RWPE2 (cell line): ENCODE data around the gene YIPF7.

ENCODE experiments used
- ATAC-seq: fragments of 200-7000 bp; cut with Tn5 transposase; 3 replicates; pipeline ENCODE4 v1.9.1; 2021; ENCODE audit warnings: low read depth
- DNase-seq: peaks from one replicate; pipeline ENCODE4 v3.0.0-alpha.2; 2020; ENCODE audit warnings: low spot score
- H3K27ac ChIP-seq: fragments of 450-650 bp; 2 replicates; pipeline ENCODE4 v1.5.1; 2017; ENCODE audit warnings: mild to moderate bottlenecking; ENCODE audit not compliant: poor library complexity, severe bottlenecking
- H3K27me3 ChIP-seq: fragments of 250-450 bp; sonication (Bioruptor Pico); 2 replicates; pipeline ENCODE4 v1.5.1; 2021; ENCODE audit warnings: mild to moderate bottlenecking, moderate library complexity; ENCODE audit not compliant: insufficient read depth, poor library complexity, severe bottlenecking
- H3K36me3 ChIP-seq: fragments of 250-450 bp; sonication (Bioruptor Pico); 2 replicates; pipeline ENCODE4 v1.5.1; 2020; ENCODE audit warnings: low read depth, mild to moderate bottlenecking, moderate library complexity
- H3K4me1 ChIP-seq: fragments of 250-450 bp; sonication (Bioruptor Pico); 2 replicates; pipeline ENCODE4 v1.5.1; 2021; ENCODE audit warnings: mild to moderate bottlenecking, moderate library complexity; ENCODE audit not compliant: insufficient read depth, poor library complexity, severe bottlenecking
- H3K4me3 ChIP-seq: fragments of 250-450 bp; sonication (Bioruptor Pico); 2 replicates; pipeline ENCODE4 v1.5.1; 2021; ENCODE audit warnings: mild to moderate bottlenecking, moderate library complexity; ENCODE audit not compliant: severe bottlenecking
- H3K9me3 ChIP-seq: fragments of 250-450 bp; sonication (Bioruptor Pico); 2 replicates; pipeline ENCODE4 v1.5.1; 2021; ENCODE audit warnings: mild to moderate bottlenecking, moderate library complexity; ENCODE audit not compliant: severe bottlenecking
- TF ChIP-seq, protein P1 (sequence below): fragments of 450-650 bp; IDR thresholded peaks from one replicate; pipeline ENCODE4 v1.5.1; 2017; ENCODE audit warnings: mild to moderate bottlenecking, moderate library complexity; ENCODE audit not compliant: poor library complexity, severe bottlenecking

Gene YIPF7

GRCh38 chr4:44580231-44580630 lies 71.2 kb downstream of the YIPF7 start:
- H3K4me3 ChIP-seq = no peak overlapping the region
- no peaks in the 10 kb centered on the region for H3K27me3 ChIP-seq
- no peaks in the 10 kb centered on the region for H3K36me3 ChIP-seq
- DNase-seq = no peak
- no peaks in the 10 kb centered on the region for H3K9me3 ChIP-seq
- TF ChIP-seq, protein P1, sequence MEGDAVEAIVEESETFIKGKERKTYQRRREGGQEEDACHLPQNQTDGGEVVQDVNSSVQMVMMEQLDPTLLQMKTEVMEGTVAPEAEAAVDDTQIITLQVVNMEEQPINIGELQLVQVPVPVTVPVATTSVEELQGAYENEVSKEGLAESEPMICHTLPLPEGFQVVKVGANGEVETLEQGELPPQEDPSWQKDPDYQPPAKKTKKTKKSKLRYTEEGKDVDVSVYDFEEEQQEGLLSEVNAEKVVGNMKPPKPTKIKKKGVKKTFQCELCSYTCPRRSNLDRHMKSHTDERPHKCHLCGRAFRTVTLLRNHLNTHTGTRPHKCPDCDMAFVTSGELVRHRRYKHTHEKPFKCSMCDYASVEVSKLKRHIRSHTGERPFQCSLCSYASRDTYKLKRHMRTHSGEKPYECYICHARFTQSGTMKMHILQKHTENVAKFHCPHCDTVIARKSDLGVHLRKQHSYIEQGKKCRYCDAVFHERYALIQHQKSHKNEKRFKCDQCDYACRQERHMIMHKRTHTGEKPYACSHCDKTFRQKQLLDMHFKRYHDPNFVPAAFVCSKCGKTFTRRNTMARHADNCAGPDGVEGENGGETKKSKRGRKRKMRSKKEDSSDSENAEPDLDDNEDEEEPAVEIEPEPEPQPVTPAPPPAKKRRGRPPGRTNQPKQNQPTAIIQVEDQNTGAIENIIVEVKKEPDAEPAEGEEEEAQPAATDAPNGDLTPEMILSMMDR = no peak
- no peak overlapping the region for H3K27ac ChIP-seq
- ATAC-seq = no peak
- H3K4me1 ChIP-seq = no peaks in the 10 kb centered on the region

DNA sequence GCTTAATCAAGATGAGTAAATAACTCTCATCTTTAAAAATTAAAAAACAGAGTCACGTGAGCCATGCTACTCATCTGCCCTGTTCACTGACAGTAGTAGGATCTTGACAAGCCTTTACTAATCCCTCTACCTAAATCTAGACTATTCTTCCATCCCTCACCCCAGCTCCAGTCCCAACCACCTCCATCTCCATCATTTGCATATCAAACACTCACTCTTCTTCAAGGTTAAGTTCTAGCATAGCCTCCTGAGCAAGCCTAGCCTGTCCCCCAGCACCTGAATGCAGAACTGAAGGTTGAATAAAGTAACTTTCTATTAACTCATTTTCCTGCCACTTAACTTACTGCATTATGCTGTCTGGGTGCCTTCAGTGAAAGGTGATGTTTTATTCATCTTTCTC lies 72.5 kb downstream of the YIPF7 start:
- Histone ChIP-seq H3K27ac (no peak overlapping the region), H3K4me3 (no peak overlapping the region), H3K4me1 (no peaks in the 10 kb centered on the region), H3K36me3 (no peaks in the 10 kb centered on the region), H3K27me3 (no peaks in the 10 kb centered on the region), H3K9me3 (no peaks in the 10 kb centered on the region)
- TF ChIP-seq, protein P1 = no peak
- ATAC-seq (no peak), DNase-seq (no peak)
